Endothelial cell of umbilical vein (primary cell): ENCODE results near the gene PRDX3. TPM values are rescaled to one million over a fixed set of nuclear protein-coding genes. Genes with fewer than 3 reads are reported as not detected.

Experiments
- BruUV-seq: library from RNA; stranded (reverse); fragments of 400-500 nt; replicated peaks from 2 replicates; lab custom pipeline; 2021; lab: Mats Ljungman, UMichigan
- CTCF ChIA-PET: fragments of 300-600, 350-600 bp; sonication (Branson Sonifier 250); formaldehyde crosslinking; loops from one replicate; lab custom pipeline; 2021; ENCODE audit warnings: antibody characterized with exemption, inconsistent platforms; lab: Charles Lee
- POLR2A ChIA-PET: fragments of 300-600, 350-600 bp; sonication (Branson Sonifier 250); formaldehyde crosslinking; loops from one replicate; lab custom pipeline; 2021; ENCODE audit warnings: antibody characterized with exemption, inconsistent platforms; lab: Charles Lee
- DNase-seq: peaks from one replicate; pipeline ENCODE4 v3.0.0-alpha.2; 2011; ENCODE audit warnings: low read depth, low spot score
- FAIRE-seq: peaks from 2 replicates; lab custom pipeline; 2011; peaks lifted over from hg19 to GRCh38; lab: Jason Lieb, UNC
- H2AFZ ChIP-seq: 2 replicates; pipeline ENCODE4 v1.6.0; 2012; ENCODE audit warnings: low read depth, low read length, control low read depth, inconsistent platforms
- H3K27ac ChIP-seq: 2 replicates; pipeline ENCODE4 v1.5.1; 2011; ENCODE audit warnings: low read depth, mild to moderate bottlenecking, control low read depth, low read length, moderate library complexity; ENCODE audit not compliant: insufficient read depth
- H3K27me3 ChIP-seq, 2 experiments: 2 replicates each; pipeline versions ENCODE4 v1.6.0 to v1.6.1; 2011; ENCODE audit warnings: low read length in 2 of 2, mixed read lengths in 1 of 2; ENCODE audit not compliant: control insufficient read depth in 2 of 2, insufficient read depth in 2 of 2
- H3K36me3 ChIP-seq, 2 experiments: 2 replicates in 1 of 2; 3 replicates in 1 of 2; pipeline ENCODE4 v1.5.1; 2011; ENCODE audit warnings: low read length in 2 of 2, mild to moderate bottlenecking in 1 of 2, moderate library complexity in 1 of 2; ENCODE audit not compliant: control insufficient read depth in 2 of 2, insufficient read depth in 2 of 2; ENCODE audit errors: extremely low read depth in 1 of 2
- H3K4me1 ChIP-seq: 3 replicates; pipeline ENCODE4 v1.5.1; 2011; ENCODE audit warnings: mild to moderate bottlenecking, low read length; ENCODE audit not compliant: control insufficient read depth, insufficient read depth; ENCODE audit errors: extremely low read depth
- H3K4me2 ChIP-seq: 2 replicates; pipeline ENCODE4 v1.6.1; 2011; ENCODE audit warnings: low read length, control low read depth, mixed read lengths; ENCODE audit not compliant: insufficient read depth
- H3K4me3 ChIP-seq, 3 experiments: fragments of 200-600 bp in 1 of 3; sonication (generic), shearing (Covaris generic) in 1 of 3; replicated peaks in 1 of 3; 2 replicates each; pipeline ENCODE4 v1.5.1; 2011 to 2016; ENCODE audit warnings: control low read depth in 3 of 3, low read length in 3 of 3, mild to moderate bottlenecking in 2 of 3, inconsistent platforms in 1 of 3, low read depth in 1 of 3, moderate library complexity in 1 of 3; ENCODE audit not compliant: insufficient read depth in 1 of 3
- H3K79me2 ChIP-seq: 2 replicates; pipeline ENCODE4 v1.6.0; 2012; ENCODE audit warnings: low read length, inconsistent platforms; ENCODE audit not compliant: control insufficient read depth, insufficient read depth
- H3K9ac ChIP-seq: replicated peaks from 2 replicates; pipeline ENCODE3; 2011; ENCODE audit warnings: low read length, control low read depth; ENCODE audit not compliant: insufficient read depth; ENCODE audit errors: extremely low read depth
- H3K9me1 ChIP-seq: replicated peaks from 3 replicates; pipeline ENCODE4 v1.6.0; 2011; ENCODE audit warnings: mild to moderate bottlenecking, low read length; ENCODE audit not compliant: control insufficient read depth, insufficient read depth; ENCODE audit errors: extremely low read depth
- H3K9me3 ChIP-seq: replicated peaks from 2 replicates; pipeline ENCODE4 v1.5.1; 2012; ENCODE audit warnings: low read length, inconsistent platforms; ENCODE audit not compliant: control insufficient read depth, insufficient read depth
- H4K20me1 ChIP-seq: replicated peaks from 2 replicates; pipeline ENCODE3; 2011; ENCODE audit warnings: mild to moderate bottlenecking, low read length; ENCODE audit not compliant: control insufficient read depth, insufficient read depth; ENCODE audit errors: extremely low read depth
- CTCF ChIP-seq, 2 donors: IDR thresholded peaks; 1 replicate in 1 of 2; 2 replicates in 1 of 2; pipeline ENCODE4 v1.5.1; 2011; ENCODE audit warnings: low read length in 2 of 2, mild to moderate bottlenecking in 2 of 2, moderate library complexity in 2 of 2, control low read depth in 1 of 2, inconsistent platforms in 1 of 2, low read depth in 1 of 2; ENCODE audit not compliant: insufficient read depth in 1 of 2; ENCODE audit errors: extremely low read depth in 1 of 2
- EZH2 ChIP-seq: IDR thresholded peaks from 2 replicates; pipeline ENCODE4 v1.6.1; 2012; ENCODE audit warnings: borderline replicate concordance, low read depth, mild to moderate bottlenecking, moderate library complexity, low read length, inconsistent platforms; ENCODE audit not compliant: severe bottlenecking
- FOS ChIP-seq: IDR thresholded peaks from 2 replicates; pipeline ENCODE4 v1.6.1; 2011; ENCODE audit warnings: mild to moderate bottlenecking, low read length, moderate library complexity, borderline replicate concordance; ENCODE audit not compliant: insufficient read depth
- GATA2 ChIP-seq: IDR thresholded peaks from 2 replicates; pipeline ENCODE4 v1.7.0; 2011; ENCODE audit warnings: low read depth, mild to moderate bottlenecking, moderate library complexity, mixed read lengths, low read length; ENCODE audit not compliant: insufficient read length, insufficient read depth
- JUN ChIP-seq: IDR thresholded peaks from 2 replicates; pipeline ENCODE4 v1.6.1; 2011; ENCODE audit warnings: borderline replicate concordance, low read depth; ENCODE audit not compliant: insufficient read length, insufficient read depth
- MYC ChIP-seq: IDR thresholded peaks from one replicate; pipeline ENCODE4 v1.6.1; 2011; ENCODE audit warnings: mild to moderate bottlenecking, low read depth, low read length
- POLR2A ChIP-seq: IDR thresholded peaks from 2 replicates; pipeline ENCODE4 v1.6.1; 2012; ENCODE audit warnings: low read depth, mild to moderate bottlenecking, control low read depth, low read length
- POLR2AphosphoS5 ChIP-seq: IDR thresholded peaks from 2 replicates; pipeline ENCODE4 v1.6.1; 2012; ENCODE audit warnings: low read depth, mild to moderate bottlenecking, control low read depth, low read length, moderate library complexity; ENCODE audit not compliant: insufficient read depth
- dilution Hi-C: fragments of 300-500 bp; cut with MboI; formaldehyde crosslinking; loops from one replicate; pipeline ENCODE4 v1.15.0; 2019; ENCODE audit warnings: low sequenced_read_pairs; ENCODE audit not compliant: extremely low pct_ligation_motif_present
- intact Hi-C: fragments of 100-400 bp; cut with micrococcal nuclease; formaldehyde crosslinking; loops from one replicate; pipeline ENCODE4 v1.10.0; 2022
- polyA plus RNA-seq, 4 experiments: library from polyadenylated mRNA; depleted of rRNA in 3 of 4; stranded (reverse) in 3 of 4; unstranded in 1 of 4; fragments of >200 nt; gene quantifications; 2 replicates each; pipeline versions ENCODE4 v1.2.1 to v1.2.3, GENCODE V29; 2011 to 2012; ENCODE audit warnings: missing spikeins in 1 of 4
- total RNA-seq: library from RNA; stranded (reverse); gene quantifications from 2 replicates; pipeline ENCODE4 v1.2.3, GENCODE V29; 2021

PRDX3 gene
- total and polyA plus RNA-seq, 2 donors (not counting 3 experiments of a cell fraction or from before 2014, with no cell fraction given): 123 to 124 TPM

DNA sequence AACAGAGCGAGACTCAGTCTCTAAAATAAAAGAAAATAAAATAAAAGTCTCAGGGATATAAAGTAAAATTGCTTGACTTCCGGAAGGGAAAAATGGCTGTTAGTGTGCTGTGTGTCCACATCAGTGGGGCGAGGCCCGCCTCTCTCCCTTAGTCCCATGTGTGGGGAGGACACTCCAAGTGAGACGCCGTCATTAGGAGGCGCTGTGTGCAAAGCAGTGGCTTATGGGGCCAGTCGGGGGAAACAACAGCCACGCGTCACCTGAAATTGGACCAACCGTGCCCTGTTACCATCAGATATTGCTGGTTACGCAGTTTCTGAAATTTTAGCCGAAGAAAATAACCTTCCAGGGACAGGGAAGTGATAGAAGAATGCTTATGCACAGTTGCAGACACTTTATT, 28.9 kb downstream of the PRDX3 start:
- no peak for DNase-seq
- POLR2A ChIA-PET: no interaction called here

More for the DNA sequence above, 28.9 kb downstream of the PRDX3 start:
- Histone ChIP-seq H3K36me3 (peaks cover 2% of the 10 kb centered on the region in 2 experiments), H3K27me3 (no peaks in the 10 kb centered on the region), H4K20me1 (no peaks in the 10 kb centered on the region), H3K4me3 (no peak overlapping the region), H3K27ac (no peak overlapping the region), H3K9me1 (no peaks in the 10 kb centered on the region), H3K9ac (no peak overlapping the region), H3K9me3 (no peaks in the 10 kb centered on the region), H3K4me1 (no peaks in the 10 kb centered on the region), H3K4me2 (no peak overlapping the region), H2AFZ (no peak overlapping the region), H3K79me2 (no peaks in the 10 kb centered on the region)
- TF ChIP-seq CTCF (IDR thresholded peaks at IDR 0.05; ENCODE audit: extremely low read depth in 1 of 2, insufficient read depth in 1 of 2, low read depth in 1 of 2, low read length in 2 of 2) (no peak), POLR2AphosphoS5 (no peak), FOS (no peak), POLR2A (no peak), GATA2 (no peak), EZH2 (no peak), JUN (no peak), MYC (no peak)
- no peak for FAIRE-seq
- dilution Hi-C loops (no loop called here), intact Hi-C loops (no loop called here)
- CTCF ChIA-PET: no interaction called here
- BruUV-seq: no TSS peak
